Osteoblast (primary cell): ENCODE data around the gene NEB. TPM values are rescaled to one million over a fixed set of nuclear protein-coding genes. Genes with fewer than 3 reads are reported as not detected.

Experiments
- DNase-seq: peaks from one replicate; pipeline ENCODE4 v3.0.0; 2011; ENCODE audit warnings: low spot score, mixed read lengths; ENCODE audit not compliant: insufficient read length; ENCODE audit errors: missing footprints
- H2AFZ ChIP-seq: 2 replicates; pipeline ENCODE4 v1.6.0; 2011; ENCODE audit warnings: mild to moderate bottlenecking, low read length
- H3K27ac ChIP-seq: 2 replicates; pipeline ENCODE4 v1.5.1; 2011; ENCODE audit warnings: mild to moderate bottlenecking, low read depth, low read length, moderate library complexity
- H3K27me3 ChIP-seq: 2 replicates; pipeline ENCODE4 v1.6.0; 2012; ENCODE audit warnings: mild to moderate bottlenecking, control low read depth, inconsistent platforms, low read length, moderate library complexity; ENCODE audit not compliant: insufficient read depth
- H3K36me3 ChIP-seq: 2 replicates; pipeline ENCODE4 v1.5.1; 2011; ENCODE audit warnings: mild to moderate bottlenecking, low read length, control low read depth, moderate library complexity; ENCODE audit not compliant: insufficient read depth
- H3K4me1 ChIP-seq: 2 replicates; pipeline ENCODE4 v1.5.1; 2011; ENCODE audit warnings: mild to moderate bottlenecking, low read length, control low read depth, moderate library complexity; ENCODE audit not compliant: insufficient read depth
- H3K4me2 ChIP-seq: 2 replicates; pipeline ENCODE4 v1.6.0; 2011; ENCODE audit warnings: mild to moderate bottlenecking, low read length; ENCODE audit not compliant: insufficient read depth
- H3K4me3 ChIP-seq: fragments of 200-600 bp; sonication (generic); 3 replicates; pipeline ENCODE4 v1.5.1; 2012; ENCODE audit warnings: mild to moderate bottlenecking, low read length, inconsistent platforms; ENCODE audit not compliant: insufficient read depth
- H3K79me2 ChIP-seq: 2 replicates; pipeline ENCODE4 v1.6.0; 2012; ENCODE audit warnings: mild to moderate bottlenecking, low read length, control low read depth, inconsistent platforms; ENCODE audit not compliant: insufficient read depth
- H3K9me3 ChIP-seq: 2 replicates; pipeline ENCODE4 v1.5.1; 2011; ENCODE audit warnings: low read depth, low read length, control low read depth
- H4K20me1 ChIP-seq: 2 replicates; pipeline ENCODE4 v1.6.0; 2012; ENCODE audit warnings: mild to moderate bottlenecking, low read length, control low read depth; ENCODE audit not compliant: insufficient read depth
- CTCF ChIP-seq: IDR thresholded peaks from 2 replicates; pipeline ENCODE4 v1.5.1; 2011; ENCODE audit warnings: mild to moderate bottlenecking, low read depth, low read length, moderate library complexity; ENCODE audit errors: extremely low read depth
- total RNA-seq: library from RNA; depleted of rRNA; stranded (reverse); fragments of >200 nt; gene quantifications from 2 replicates; pipeline ENCODE4 v1.2.3, GENCODE V29; 2012

The NEB gene
- total RNA-seq, 1 donor = 0.36 TPM

GRCh38 chr2:151721161-151721560 is 13.1 kb downstream of the NEB start:
- no peak for TF ChIP-seq CTCF
- Histone ChIP-seq H3K36me3 (no peaks in the 10 kb centered on the region), H4K20me1 (no peaks in the 10 kb centered on the region), H3K4me2 (no peak overlapping the region), H3K4me1 (no peaks in the 10 kb centered on the region), H2AFZ (no peak overlapping the region), H3K27ac (no peak overlapping the region), H3K27me3 (no peaks in the 10 kb centered on the region), H3K4me3 (no peak overlapping the region), H3K9me3 (no peaks in the 10 kb centered on the region), H3K79me2 (no peaks in the 10 kb centered on the region)
- no peak for DNase-seq

GRCh38 chr2:151720521-151720920 is 13.8 kb downstream of the NEB start:
- Histone ChIP-seq H3K4me2 (no peak overlapping the region), H4K20me1 (no peaks in the 10 kb centered on the region), H3K27me3 (no peaks in the 10 kb centered on the region), H3K4me1 (no peaks in the 10 kb centered on the region), H3K27ac (no peak overlapping the region), H2AFZ (no peak overlapping the region), H3K36me3 (no peaks in the 10 kb centered on the region), H3K79me2 (no peaks in the 10 kb centered on the region), H3K9me3 (no peaks in the 10 kb centered on the region), H3K4me3 (no peak overlapping the region)
- DNase-seq = no peak
- no peak for TF ChIP-seq CTCF

- H3K36me3 ChIP-seq = no peaks in the 10 kb centered on the region
- H3K79me2 ChIP-seq = no peaks in the 10 kb centered on the region
- H3K4me3 ChIP-seq = no peak overlapping the region
- H3K27ac ChIP-seq = no peak overlapping the region
- no peak for TF ChIP-seq CTCF
- H2AFZ ChIP-seq = no peak overlapping the region
- H3K9me3 ChIP-seq = no peaks in the 10 kb centered on the region
- H4K20me1 ChIP-seq = no peaks in the 10 kb centered on the region
- no peaks in the 10 kb centered on the region for H3K4me1 ChIP-seq
- no peaks in the 10 kb centered on the region for H3K27me3 ChIP-seq
- H3K4me2 ChIP-seq = no peak overlapping the region
- DNase-seq = no peak
Observed at GRCh38 chr2:151718796-151719195, 15.5 kb downstream of the NEB start.

GRCh38 chr2:151718247-151718646 is 16.0 kb downstream of the NEB start:
- H2AFZ ChIP-seq = no peak overlapping the region
- TF ChIP-seq CTCF = no peak
- H3K4me3 ChIP-seq = no peak overlapping the region
- H3K27me3 ChIP-seq = no peaks in the 10 kb centered on the region
- no peaks in the 10 kb centered on the region for H4K20me1 ChIP-seq
- no peaks in the 10 kb centered on the region for H3K9me3 ChIP-seq
- H3K79me2 ChIP-seq = no peaks in the 10 kb centered on the region
- H3K27ac ChIP-seq = no peak overlapping the region
- DNase-seq = no peak
- no peaks in the 10 kb centered on the region for H3K36me3 ChIP-seq
- H3K4me2 ChIP-seq = no peak overlapping the region
- H3K4me1 ChIP-seq = no peaks in the 10 kb centered on the region
